GM19240 (cell line): ENCODE results near the gene SLC38A10.

Experiments
- DNase-seq: peaks from one replicate; pipeline ENCODE4 v3.0.0; 2011; ENCODE audit warnings: low spot score; ENCODE audit not compliant: insufficient read length

The SLC38A10 gene

DNA sequence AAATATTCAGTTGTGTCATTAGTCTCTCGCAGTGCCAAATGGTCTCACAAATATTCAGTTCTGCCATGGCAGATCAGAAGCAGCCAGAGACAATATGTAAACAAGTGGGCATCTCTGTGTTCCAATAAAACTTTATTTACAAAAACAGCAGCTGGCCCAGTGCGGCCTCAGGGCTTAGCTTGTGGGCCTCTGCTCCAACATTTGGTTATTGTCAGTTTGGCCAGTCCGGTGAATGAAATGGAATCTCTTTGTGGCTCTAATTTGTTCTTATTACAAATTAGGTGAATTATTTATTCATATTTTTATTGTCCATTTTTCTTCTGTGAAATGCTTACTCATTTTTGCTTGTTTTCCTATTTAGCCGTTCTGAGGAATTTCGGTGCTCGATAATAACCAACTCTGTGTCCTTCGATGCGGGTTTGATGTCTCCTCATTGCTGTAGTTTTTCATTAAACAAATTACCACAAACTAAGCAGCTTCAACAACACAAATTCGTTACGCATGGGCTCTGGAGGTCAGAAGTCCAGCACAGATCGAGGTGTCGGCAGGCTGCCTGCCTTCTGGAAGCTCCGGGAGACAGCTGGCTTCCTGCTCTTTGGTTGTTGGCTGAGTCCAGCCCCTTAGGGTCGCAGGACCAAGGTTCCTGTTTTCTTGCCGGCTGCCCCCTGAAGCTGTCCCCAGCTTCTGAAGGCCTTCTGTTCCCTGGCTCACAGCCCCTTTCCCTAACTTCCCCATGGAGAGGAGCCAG, 4.1 kb upstream of the SLC38A10 start:
- no peak for DNase-seq

DNA sequence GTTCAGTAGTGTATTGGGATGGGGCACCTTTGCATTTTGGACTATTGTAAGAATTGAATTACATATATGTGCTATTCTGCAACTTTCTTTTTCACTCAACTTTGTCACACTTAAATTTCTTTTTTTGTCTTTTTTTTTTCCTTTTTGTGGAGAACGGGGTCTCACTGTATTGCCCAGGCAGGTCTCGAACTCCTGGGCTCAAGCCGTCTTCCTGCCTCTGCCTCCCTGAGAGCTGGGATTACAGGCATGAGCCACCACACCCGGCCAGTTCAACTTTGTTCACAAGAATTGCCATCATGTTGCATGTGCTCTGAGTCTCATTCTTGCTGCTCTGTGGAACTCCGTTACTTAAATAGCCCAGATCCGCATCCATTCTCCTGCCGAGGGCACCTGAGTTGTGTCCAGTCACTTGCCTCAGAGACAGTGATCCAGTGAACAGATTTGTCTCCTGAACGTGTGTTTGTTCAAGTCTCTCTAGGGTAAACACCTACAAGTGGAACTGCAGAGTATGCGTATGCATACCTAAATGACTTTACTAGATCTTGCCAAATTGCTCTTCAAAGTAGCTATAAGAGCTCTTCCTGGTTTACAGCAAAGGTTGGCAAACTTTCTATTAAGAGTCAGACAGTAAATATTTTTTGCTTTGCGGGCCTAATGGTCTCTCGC, 3.4 kb upstream of the SLC38A10 start:
- DNase-seq = no peak

DNA sequence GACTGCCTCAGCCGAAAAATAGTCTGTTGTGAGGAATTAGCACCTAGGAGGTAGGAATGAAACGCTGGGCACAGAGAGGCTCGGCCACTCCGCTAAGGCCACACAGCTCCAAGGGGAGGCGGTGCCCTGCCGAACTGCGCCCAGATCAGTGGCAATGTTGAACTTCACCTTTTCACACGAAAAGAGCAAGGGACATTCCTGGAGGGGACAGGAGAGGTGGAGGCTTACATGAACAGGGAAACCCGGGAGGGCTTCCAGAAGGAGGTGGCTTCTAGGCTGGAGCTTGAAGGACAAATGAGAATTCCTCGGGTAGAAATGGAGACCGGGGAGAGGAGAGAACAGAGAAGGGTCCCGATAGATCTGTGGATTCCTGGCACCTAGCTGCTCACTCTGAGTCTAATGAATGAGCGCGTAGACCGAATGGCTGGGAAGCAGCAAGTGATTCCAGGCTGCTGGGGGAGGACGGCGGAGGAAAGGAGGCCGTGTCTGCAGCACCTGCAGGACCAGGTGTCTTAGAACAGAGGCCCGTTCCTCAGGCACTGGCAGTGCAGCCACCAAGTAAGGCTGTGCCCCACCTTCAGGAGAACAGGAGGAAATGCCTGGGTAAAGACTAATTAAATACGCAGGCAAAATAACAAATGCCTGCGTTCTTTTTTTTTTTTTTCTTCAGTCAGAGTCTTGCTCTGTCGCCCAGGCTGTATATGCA, 722 bp upstream of the SLC38A10 start:
- DNase-seq = peak; percentile 65

DNA sequence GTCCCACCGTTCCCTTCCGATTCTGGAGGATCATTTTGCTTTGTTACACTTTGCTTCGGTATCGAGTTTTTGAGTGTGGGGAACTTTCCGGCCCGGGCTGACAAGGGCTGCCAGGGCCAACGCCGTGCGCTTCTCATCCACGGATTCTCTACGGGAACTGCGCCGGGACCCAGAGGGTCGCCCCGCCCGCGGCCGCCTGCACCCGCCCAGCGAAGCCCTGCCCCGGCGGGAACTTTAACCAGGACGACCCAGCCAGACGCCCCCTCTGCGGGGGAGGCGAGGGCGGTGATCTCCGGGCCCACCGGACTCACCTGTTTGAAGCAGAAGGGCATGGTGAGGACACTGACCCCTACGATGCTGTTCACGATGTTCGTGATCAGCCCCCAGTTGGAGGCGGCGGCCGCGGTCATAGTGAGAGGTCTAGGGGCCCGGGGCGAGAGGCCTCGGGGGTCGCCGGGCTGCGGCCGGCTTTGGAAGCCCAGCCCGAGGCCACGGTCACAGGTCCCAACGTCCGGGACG, 536 bp downstream of the SLC38A10 start:
- DNase-seq = no peak

DNA sequence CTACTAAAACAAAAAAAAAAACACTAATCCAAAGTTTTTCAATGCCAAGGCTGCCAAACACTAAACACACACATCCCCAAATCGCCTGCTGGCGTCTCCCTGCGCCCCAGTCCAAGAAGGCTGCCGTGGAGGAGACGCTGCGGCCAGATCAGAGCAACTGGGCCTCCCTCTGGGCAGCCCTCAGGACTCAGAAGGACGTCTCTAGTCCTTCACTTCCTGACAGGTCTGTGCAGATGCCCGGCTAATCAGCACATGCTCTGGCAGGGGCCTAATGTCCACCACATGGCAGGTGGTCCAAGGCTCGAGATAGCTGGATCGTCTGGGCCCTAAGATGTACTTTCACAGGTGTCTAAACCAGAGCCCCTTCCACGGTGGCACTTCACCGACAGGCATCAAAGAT, 2.7 kb downstream of the SLC38A10 start:
- DNase-seq = no peak

DNA sequence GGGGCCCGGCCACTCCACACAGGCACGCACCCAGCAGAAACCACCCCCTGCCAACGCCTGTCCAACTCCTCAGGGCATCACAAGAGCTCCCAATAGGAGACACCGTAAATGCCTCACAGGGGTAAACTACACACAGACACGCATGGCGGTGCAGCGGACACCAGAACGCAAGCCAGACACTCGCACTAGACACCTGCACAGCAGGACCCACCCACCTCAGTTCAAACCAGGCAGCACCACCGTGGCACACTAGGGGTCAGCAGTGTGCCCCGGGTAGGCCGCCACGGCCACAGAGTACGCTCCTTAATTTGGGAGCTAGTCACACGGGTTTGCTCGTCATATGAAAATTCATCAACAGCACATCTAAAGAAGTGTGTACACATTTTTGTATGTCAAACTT, 3.4 kb downstream of the SLC38A10 start:
- DNase-seq = peak; percentile 64

DNA sequence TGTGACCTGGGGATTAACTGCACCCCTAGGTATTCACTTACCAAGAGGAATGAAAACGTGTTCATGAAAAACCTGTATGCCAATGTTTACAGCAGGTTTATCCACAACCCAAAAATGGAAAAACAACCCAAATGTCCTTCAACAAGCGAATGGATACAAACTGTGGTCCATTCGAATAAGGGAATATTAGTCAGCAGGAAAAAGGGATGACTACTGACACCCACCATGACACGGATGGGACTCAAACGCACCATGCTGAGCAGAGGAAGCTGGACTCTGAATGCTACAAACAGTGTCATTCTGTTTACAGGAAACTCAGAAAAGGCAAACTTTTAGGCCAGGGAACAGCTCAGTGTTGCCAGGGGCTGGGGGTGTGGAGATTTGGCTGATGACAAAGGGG, 4.9 kb downstream of the SLC38A10 start:
- DNase-seq = no peak

DNA sequence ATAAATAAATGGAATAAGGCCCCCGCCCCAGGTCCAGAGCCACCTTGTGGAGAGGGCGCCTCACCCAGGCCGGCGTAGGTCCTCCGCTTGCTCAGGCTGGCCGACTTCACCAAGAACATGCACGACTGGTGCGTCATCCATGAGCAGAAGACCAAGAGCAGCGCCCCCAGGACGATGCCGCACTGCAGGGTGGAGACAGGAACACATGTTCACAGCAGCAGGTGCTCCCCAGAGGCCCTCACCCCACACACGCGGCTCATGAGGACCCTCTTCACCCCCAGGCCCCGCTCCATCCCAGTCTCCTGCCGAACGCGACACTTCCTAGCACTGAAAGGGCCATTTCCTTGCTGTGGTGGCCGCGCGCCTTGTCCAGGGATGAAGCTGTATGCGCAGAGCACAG, 5.5 kb downstream of the SLC38A10 start:
- no peak for DNase-seq

DNA sequence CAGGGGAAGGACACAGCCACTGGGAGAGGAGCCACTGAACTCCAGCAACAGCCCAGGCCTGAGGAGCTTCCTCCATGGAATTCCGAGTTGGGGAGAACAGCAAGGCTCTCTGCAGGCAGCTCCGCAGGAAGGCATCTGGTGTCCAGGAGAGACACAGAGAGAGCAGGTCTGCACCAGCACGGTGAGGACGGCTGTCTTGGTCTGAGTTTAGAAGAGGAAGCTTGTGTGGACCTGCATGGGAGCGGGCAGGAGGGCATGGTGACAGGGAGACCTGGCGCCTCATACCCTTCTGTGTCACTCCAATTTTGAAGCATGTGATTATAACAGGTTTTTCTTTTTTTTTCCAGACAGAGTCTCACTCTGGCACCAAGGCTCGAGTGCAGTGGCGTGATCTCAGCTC, 6.4 kb downstream of the SLC38A10 start:
- no peak for DNase-seq

DNA sequence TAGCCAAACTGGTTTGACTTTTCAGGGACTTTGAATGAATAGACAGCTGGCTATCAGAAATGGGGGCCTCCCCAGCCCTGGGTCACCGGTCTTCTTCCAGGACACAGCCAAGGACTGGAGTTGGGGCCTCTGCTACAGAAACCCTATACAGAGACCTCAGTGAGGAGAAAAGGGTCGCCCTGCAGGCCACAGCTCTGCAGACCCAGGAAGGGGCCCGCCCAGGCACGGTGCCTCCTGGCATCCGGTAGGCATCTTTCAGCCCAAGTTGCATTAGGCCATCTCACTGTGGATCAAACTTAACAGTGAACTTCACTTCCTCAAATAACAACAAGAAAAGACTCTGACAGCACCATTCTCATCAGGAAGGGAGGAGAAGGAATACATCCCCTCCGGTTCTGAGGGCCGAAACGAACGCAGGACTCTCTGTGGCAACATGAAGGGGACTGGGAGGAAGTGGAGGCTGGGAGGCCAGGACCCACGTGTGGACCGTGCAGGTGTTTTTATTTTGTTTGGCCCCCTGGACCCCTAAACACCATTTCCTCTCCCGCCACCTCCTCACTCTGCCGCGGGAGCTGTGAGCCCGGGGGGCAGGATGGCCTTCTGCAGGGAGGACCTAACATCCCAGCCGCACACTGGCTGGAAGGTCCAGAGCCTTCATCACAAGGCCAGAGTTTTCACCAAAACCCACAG, 7.2 kb downstream of the SLC38A10 start:
- DNase-seq = no peak

DNA sequence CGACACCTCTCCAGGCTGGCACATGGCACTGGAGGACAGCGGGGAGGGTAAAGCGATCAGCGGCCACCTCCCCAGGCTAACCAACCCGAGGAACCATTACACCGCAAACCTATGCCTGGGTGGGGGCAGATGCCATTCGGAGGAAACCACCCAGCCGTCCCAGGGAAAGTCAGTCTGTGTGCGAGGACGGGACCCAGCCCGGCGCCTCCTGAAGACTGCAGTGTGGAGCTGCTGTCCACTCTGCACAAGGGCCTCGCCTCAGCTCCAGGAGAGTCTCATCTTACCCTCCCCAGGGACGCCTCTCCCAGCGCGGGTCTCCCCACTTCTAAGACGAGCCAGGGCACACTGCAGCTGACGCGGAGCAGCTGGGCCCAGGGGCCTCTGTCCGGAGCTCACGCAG, 8.0 kb downstream of the SLC38A10 start:
- no peak for DNase-seq

DNA sequence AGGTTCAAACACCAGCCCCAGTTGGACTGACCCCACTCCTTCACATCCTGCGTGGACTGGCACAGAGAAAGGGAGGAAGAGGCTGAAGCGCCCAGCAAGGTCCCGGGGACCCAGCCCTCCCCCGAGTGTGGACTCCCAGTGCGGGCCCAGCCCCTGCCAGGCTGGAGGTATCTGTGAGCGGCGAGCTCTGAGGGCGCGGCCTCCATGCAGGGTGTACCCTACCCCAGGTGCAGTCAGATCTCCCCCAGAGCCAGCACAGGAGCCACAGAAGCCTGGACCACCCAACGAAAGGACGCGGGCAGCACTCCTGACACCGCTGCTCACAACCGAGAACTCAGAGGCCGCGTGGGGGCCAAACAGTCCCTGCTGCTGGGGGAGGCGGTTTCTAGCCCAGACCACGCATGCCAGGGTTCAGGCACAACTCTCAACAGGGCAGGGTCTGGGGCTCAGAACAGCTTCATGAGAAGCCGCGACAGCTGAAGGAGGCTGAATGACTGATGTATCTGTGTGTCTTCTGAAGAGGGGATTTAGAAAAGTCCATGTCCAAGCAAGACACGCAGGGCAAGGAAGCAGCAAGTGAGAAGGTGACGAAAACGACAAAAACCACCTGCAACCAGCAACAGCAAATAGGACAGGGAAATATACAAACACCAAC, 8.5 kb downstream of the SLC38A10 start:
- no peak for DNase-seq

DNA sequence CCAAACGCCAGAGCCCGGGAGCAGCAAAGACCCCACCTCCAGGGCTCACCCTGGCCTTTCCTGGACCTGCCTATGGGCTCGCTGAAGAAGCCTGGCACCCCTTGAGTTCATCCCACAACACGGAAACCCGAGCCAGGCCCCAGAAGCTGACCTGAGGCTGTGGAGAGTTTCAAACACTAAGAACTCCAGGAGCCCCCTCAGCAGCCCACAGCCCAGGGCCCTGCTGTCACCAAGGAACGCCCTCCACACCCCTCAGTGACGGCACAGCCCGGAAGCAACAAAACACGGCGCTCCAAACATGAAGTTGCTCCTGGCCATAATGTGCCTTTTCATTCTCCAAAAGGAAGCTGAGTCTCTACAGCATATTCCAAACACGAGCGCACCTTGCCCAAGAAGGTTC, 9.2 kb downstream of the SLC38A10 start:
- DNase-seq = no peak

DNA sequence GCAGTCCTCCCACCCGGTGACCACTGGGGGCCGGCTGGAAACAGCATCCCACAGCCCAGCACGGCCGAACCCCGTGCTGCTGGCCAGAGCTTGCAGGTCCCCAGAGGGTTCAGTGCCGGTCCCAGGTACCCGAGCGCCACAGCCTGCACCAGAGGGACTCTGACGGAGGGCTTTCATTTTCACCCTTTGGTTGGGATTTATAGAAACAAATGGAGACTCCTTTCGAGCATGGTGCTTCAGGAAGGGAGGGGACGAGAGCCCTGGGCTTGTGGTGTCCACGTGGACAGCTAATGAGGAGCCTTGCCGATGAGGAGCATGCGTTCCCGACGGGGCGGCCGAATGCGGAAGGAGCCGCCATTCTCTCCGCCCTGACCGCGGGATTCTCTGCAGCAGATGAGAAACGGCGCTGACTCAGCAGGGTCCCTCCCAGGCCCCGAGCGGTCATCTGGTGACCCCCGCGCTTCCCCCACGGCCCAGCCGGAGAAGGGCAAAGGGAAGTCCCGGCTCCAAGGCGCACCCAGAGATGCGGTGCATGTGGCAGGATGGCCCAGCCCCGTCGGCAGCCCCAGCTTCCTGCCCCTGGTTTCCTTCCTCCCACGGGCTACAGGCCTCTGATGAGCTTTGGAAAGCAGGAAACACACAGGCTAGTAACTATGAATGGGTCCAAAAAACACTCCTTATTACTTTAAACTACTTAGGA, 9.8 kb downstream of the SLC38A10 start:
- peak; percentile 70 for DNase-seq

DNA sequence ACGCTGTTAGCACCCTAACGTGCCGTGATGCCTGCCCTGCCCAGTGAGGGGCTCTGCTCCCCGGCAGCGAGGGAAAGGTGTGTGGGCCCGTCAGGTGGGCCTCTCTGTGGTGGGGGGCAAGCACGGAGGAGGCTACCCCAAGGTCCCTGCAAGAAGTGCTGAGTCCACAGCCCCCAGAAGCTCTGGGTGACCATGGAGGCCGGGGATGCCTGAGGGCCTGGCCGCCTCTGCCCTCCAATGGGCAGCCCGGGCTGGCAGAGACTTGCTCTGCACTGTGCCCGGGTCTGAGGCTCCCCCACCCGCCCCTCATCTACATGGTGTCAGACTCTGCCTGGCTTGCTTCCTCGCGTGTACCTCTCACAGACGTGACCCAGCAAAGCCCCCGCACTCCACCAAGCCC, 12.2 kb downstream of the SLC38A10 start:
- DNase-seq = no peak

DNA sequence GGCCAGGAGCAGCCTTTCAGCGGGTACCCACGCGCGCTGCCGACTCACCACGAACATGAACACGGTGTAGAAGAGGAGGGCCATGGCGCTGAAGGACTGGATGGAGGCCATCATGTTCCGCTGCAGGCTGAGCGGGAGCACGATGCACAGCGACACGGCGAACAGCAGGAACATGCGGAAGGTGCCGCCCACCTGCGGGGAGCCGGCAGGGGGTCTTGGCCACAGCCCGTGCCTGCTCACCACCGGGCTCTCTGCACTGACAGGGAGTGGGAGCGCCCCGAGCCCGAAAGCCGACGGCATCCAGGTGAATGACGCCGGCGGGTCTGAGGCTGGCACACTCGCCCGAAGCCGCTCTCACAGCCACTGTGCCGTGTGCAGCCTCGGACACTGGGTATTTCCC, 13.0 kb downstream of the SLC38A10 start:
- no peak for DNase-seq

DNA sequence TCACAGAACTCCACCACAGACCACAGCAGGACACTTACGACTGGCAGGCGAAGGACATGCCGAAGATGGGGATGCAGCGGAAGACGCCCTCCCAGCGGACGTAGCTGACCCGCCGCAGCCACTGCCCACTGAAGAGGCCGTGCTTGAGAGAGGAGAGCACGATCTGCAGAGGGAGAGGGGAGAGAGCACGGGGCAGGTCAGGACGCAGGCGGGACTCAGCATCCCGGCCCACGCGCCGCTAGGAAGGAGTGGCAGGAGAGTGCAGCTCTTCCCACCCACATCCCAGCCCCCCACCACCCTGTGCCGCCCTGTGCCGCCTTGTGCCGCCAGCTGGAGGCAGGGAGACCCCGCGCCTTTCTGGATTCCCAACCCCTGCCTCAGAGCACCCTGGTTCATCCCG, 14.5 kb downstream of the SLC38A10 start:
- DNase-seq = no peak

DNA sequence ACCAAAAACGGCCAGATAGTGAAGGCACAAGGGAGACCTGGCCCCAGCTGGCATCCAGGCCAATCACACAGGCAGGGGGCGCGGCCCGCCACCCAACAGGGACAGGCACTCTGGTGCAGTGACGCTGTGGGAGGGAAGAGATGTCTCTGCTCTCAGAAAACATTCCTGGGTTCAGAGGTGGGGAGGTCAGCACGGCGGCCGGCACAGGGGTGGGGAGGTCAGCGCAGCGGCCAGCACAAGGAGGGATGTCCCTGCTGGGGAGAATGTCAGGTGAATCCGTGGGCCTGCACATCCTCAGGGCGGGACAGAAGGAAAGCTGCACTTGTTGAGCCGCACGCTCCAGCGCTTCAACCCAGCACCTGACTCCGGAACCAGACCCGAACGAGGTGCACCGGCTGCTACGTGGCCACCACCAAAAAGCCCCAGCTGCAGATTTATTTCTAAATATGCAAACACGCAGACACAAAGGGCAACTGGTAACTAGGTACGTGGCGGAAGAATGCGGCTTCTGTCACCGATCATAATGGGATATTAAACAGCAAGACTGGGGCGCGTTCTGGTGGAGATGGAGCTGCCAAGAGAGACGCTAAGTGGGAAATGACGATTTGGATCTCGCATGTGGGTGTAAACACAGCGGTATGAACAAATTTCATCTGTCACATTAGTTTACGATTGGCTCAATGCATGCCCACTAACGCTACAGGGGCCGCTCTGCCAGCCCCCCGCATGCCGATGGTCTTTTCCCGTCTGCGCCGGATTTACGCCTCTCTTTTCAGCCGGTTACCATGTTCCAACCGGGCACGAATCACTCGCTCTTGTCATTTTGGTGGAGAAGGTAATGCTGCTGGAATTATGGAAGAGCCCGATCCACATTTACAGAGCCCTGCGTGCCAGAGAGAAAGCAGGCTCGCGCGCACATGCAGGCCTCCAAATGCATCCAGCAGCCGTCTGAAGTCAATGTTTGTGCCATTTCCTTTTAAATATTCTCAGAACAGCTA, 15.5 kb downstream of the SLC38A10 start:
- DNase-seq = no peak

DNA sequence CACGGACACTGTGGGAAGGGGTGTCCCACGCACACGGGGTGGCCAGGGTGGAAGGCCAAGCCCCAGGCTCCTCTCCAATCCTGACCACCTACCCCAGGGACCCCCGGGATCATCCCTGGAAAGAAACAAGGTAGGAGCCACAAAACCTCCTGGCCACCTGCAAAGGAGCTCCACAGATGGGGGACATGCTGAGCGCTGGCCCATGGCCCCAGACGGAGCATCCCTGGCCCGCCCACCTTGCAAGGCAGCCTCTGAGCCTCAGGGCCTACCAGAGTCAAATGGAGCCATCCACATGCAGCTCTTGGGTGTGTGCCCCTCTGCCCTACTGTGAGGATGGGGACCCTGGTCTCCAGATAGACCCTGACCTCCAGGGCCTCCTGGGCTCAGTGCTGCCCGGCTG, 16.3 kb downstream of the SLC38A10 start:
- no peak for DNase-seq
